ENCODE results near the gene UNC5A.
A peak's percentile ranks its signal among the peaks of the same experiment; 100 is the strongest.

The UNC5A gene

GRCh38 chr5:176803068-176803942, 7.1 kb upstream of the UNC5A start:
- Histone ChIP-seq H3K4me3 (ENCODE audit: insufficient read length, low read depth) (no peak overlapping the region), H3K9me3 (ENCODE audit: insufficient read depth, low read length) (no peaks in the 10 kb centered on the region), H3K4me1 (ENCODE audit: insufficient read depth, insufficient read length) (no peaks in the 10 kb centered on the region), H3K9ac (ENCODE audit: insufficient read length, low read depth) (no peak overlapping the region), H3K27me3 (ENCODE audit: insufficient read depth, insufficient read length) (peaks cover 47% of the 10 kb centered on the region), H3K36me3 (ENCODE audit: insufficient read depth, insufficient read length, low read length) (no peaks in the 10 kb centered on the region)
- TF ChIP-seq SUZ12 (IDR thresholded peaks at IDR 0.05; ENCODE audit: extremely low read depth, insufficient read depth, insufficient read length), result no peak
- DNase-seq (ENCODE audit: low read depth, low spot score), result no peak

GRCh38 chr5:176803943-176804498, 6.3 kb upstream of the UNC5A start:
- no peak overlapping the region for H3K9ac ChIP-seq (ENCODE audit: insufficient read length, low read depth)
- H3K4me1 ChIP-seq (ENCODE audit: insufficient read depth, insufficient read length), result no peaks in the 10 kb centered on the region
- no peak for TF ChIP-seq SUZ12 (IDR thresholded peaks at IDR 0.05; ENCODE audit: extremely low read depth, insufficient read depth, insufficient read length)
- no peak for TF ChIP-seq ZNF274 (IDR thresholded peaks at IDR 0.05; ENCODE audit: low read depth, low read length)
- no peak for TF ChIP-seq YY1 (IDR thresholded peaks at IDR 0.05; ENCODE audit: insufficient read depth, insufficient read length)
- no peaks in the 10 kb centered on the region for H3K9me3 ChIP-seq (ENCODE audit: insufficient read depth, low read length)
- no peaks in the 10 kb centered on the region for H3K36me3 ChIP-seq (ENCODE audit: insufficient read depth, insufficient read length, low read length)
- H3K4me3 ChIP-seq (ENCODE audit: insufficient read length, low read depth), result no peak overlapping the region
- peak; percentile 40 for DNase-seq (ENCODE audit: low read depth, low spot score)
- peaks cover 54% of the 10 kb centered on the region for H3K27me3 ChIP-seq (ENCODE audit: insufficient read depth, insufficient read length)

- H3K27me3 ChIP-seq (ENCODE audit: insufficient read depth, insufficient read length), result peaks cover 69% of the 10 kb centered on the region
- DNase-seq (ENCODE audit: low read depth, low spot score), result no peak
- H3K4me3 ChIP-seq (ENCODE audit: insufficient read length, low read depth), result no peak overlapping the region
- H3K36me3 ChIP-seq (ENCODE audit: insufficient read depth, insufficient read length, low read length), result no peaks in the 10 kb centered on the region
- no peak overlapping the region for H3K9ac ChIP-seq (ENCODE audit: insufficient read length, low read depth)
- TF ChIP-seq ZNF274 (IDR thresholded peaks at IDR 0.05; ENCODE audit: low read depth, low read length) (no peak), YY1 (IDR thresholded peaks at IDR 0.05; ENCODE audit: insufficient read depth, insufficient read length) (no peak), SUZ12 (IDR thresholded peaks at IDR 0.05; ENCODE audit: extremely low read depth, insufficient read depth, insufficient read length) (no peak)
- peaks cover 1% of the 10 kb centered on the region for H3K4me1 ChIP-seq (ENCODE audit: insufficient read depth, insufficient read length)
- H3K9me3 ChIP-seq (ENCODE audit: insufficient read depth, low read length), result no peaks in the 10 kb centered on the region
Measured at GRCh38 chr5:176806137-176806536, 4.2 kb upstream of the UNC5A start.

- Histone ChIP-seq H3K36me3 (ENCODE audit: insufficient read depth, insufficient read length, low read length) (no peaks in the 10 kb centered on the region), H3K4me1 (ENCODE audit: insufficient read depth, insufficient read length) (peaks cover 7% of the 10 kb centered on the region), H3K27me3 (ENCODE audit: insufficient read depth, insufficient read length) (peaks cover 91% of the 10 kb centered on the region), H3K9ac (ENCODE audit: insufficient read length, low read depth) (no peak overlapping the region), H3K4me3 (ENCODE audit: insufficient read length, low read depth) (peak overlapping the region; percentile 36), H3K9me3 (ENCODE audit: insufficient read depth, low read length) (no peaks in the 10 kb centered on the region)
- no peak for DNase-seq (ENCODE audit: low read depth, low spot score)
- TF ChIP-seq ZNF274 (IDR thresholded peaks at IDR 0.05; ENCODE audit: low read depth, low read length) (no peak), SUZ12 (IDR thresholded peaks at IDR 0.05; ENCODE audit: extremely low read depth, insufficient read depth, insufficient read length) (no peak), YY1 (IDR thresholded peaks at IDR 0.05; ENCODE audit: insufficient read depth, insufficient read length) (no peak)
Measured at GRCh38 chr5:176809544-176810080, 747 bp upstream of the UNC5A start.

- Histone ChIP-seq H3K27me3 (ENCODE audit: insufficient read depth, insufficient read length) (peaks cover 93% of the 10 kb centered on the region), H3K4me3 (ENCODE audit: insufficient read length, low read depth) (peak overlapping the region; percentile 39), H3K4me1 (ENCODE audit: insufficient read depth, insufficient read length) (peaks cover 9% of the 10 kb centered on the region), H3K9me3 (ENCODE audit: insufficient read depth, low read length) (no peaks in the 10 kb centered on the region), H3K9ac (ENCODE audit: insufficient read length, low read depth) (peak overlapping the region; percentile 64), H3K36me3 (ENCODE audit: insufficient read depth, insufficient read length, low read length) (no peaks in the 10 kb centered on the region)
- TF ChIP-seq SUZ12 (IDR thresholded peaks at IDR 0.05; ENCODE audit: extremely low read depth, insufficient read depth, insufficient read length), result no peak
- TF ChIP-seq YY1 (IDR thresholded peaks at IDR 0.05; ENCODE audit: insufficient read depth, insufficient read length), result no peak
- no peak for TF ChIP-seq ZNF274 (IDR thresholded peaks at IDR 0.05; ENCODE audit: low read depth, low read length)
- DNase-seq (ENCODE audit: low read depth, low spot score), result no peak
Measured at GRCh38 chr5:176810687-176811501, 535 bp downstream of the UNC5A start.

GRCh38 chr5:176812269-176813259, 2.2 kb downstream of the UNC5A start:
- TF ChIP-seq YY1 (IDR thresholded peaks at IDR 0.05; ENCODE audit: insufficient read depth, insufficient read length) (no peak), SUZ12 (IDR thresholded peaks at IDR 0.05; ENCODE audit: extremely low read depth, insufficient read depth, insufficient read length) (peak; percentile 45), ZNF274 (IDR thresholded peaks at IDR 0.05; ENCODE audit: low read depth, low read length) (no peak)
- Histone ChIP-seq H3K4me3 (ENCODE audit: insufficient read length, low read depth) (no peak overlapping the region), H3K36me3 (ENCODE audit: insufficient read depth, insufficient read length, low read length) (no peaks in the 10 kb centered on the region), H3K27me3 (ENCODE audit: insufficient read depth, insufficient read length) (peaks cover 86% of the 10 kb centered on the region), H3K9me3 (ENCODE audit: insufficient read depth, low read length) (no peaks in the 10 kb centered on the region), H3K9ac (ENCODE audit: insufficient read length, low read depth) (no peak overlapping the region), H3K4me1 (ENCODE audit: insufficient read depth, insufficient read length) (peaks cover 15% of the 10 kb centered on the region)
- DNase-seq (ENCODE audit: low read depth, low spot score), result no peak
